Muscle of leg (tissue), 16 donors: ENCODE results near the gene CDK12. TPM values are rescaled to one million over a fixed set of nuclear protein-coding genes. Genes with fewer than 3 reads are reported as not detected.
A peak's percentile ranks its signal among the peaks of the same experiment; 100 is the strongest.
"Not testable (repeated sequence)": the region's sequence is repeated elsewhere in the genome, so short reads cannot be mapped to it uniquely, and the experiment has no call there.

Experiments used
- DNase-seq: peaks from one replicate; pipeline ENCODE4 v3.0.0; 2013
- H3K27ac ChIP-seq: one replicate; pipeline ENCODE4 v1.5.1; 2013; ENCODE audit warnings: mild to moderate bottlenecking, low read length, control low read depth
- H3K27me3 ChIP-seq: one replicate; pipeline ENCODE4 v1.6.1; 2013; ENCODE audit warnings: low read length; ENCODE audit not compliant: control insufficient read depth, insufficient read depth
- H3K36me3 ChIP-seq: one replicate; pipeline ENCODE4 v1.6.1; 2013; ENCODE audit warnings: low read length; ENCODE audit not compliant: control insufficient read depth, insufficient read depth
- H3K4me1 ChIP-seq: one replicate; pipeline ENCODE4 v1.6.1; 2013; ENCODE audit warnings: low read length; ENCODE audit not compliant: control insufficient read depth, insufficient read depth
- H3K4me3 ChIP-seq: one replicate; pipeline ENCODE4 v1.5.1; 2013; ENCODE audit warnings: low read length, control low read depth
- H3K9me3 ChIP-seq: replicated peaks from 2 replicates; pipeline ENCODE4 v1.6.1; 2013; ENCODE audit warnings: low read depth, low read length; ENCODE audit not compliant: control insufficient read depth
- WGBS: methylation state at CpG from one replicate; pipeline ENCODE4 v1.1.5; 2013; ENCODE audit warnings: missing lambda C conversion rate; ENCODE audit not compliant: insufficient coverage; 5-methylcytosine and 5-hydroxymethylcytosine counted together
- long read RNA-seq, 11 donors: transcript quantifications; one replicate each; lab custom pipeline, GENCODE V29; 2026
- polyA plus RNA-seq, 8 donors: library from polyadenylated mRNA; unstranded; fragments of 120-200 nt; gene quantifications; one replicate each; pipeline versions ENCODE4 v1.2.1 to v1.2.3, GENCODE V29; 2013; ENCODE audit warnings: inconsistent platforms in 1 of 8, low replicate concordance in 1 of 8; ENCODE audit not compliant: insufficient read length in 8 of 8, insufficient read depth in 1 of 8
- total RNA-seq: library from RNA; stranded (reverse); fragments of 120-200 nt; gene quantifications from one replicate; pipeline ENCODE4 v1.2.4, GENCODE V29; 2013

The CDK12 gene
- total RNA-seq = 26.8 TPM
- 10 to 100 TPM; 24.1 to 34.0 (median 27.4) TPM for polyA plus RNA-seq
- long read RNA-seq, donor 1, partial matches to known transcripts = 0 of 4 reads
- long read RNA-seq, donor 1, other reads (novel, unspliced or antisense) = 0 of 4 reads
- long read RNA-seq, donor 2 = 0 reads
- long read RNA-seq, donor 3, partial matches to known transcripts = 0 of 3 reads
- long read RNA-seq, donor 3, other reads (novel, unspliced or antisense) = 0 of 3 reads
- long read RNA-seq, donor 4, transcript CDK12-208 (1 exons, 1,963 nt) = major isoform, 5 of 13 reads
- long read RNA-seq, donor 4, partial matches to known transcripts = 6 of 13 reads
- long read RNA-seq, donor 4, other reads (novel, unspliced or antisense) = 0 of 13 reads
- long read RNA-seq, donor 5, full-length matches to known transcripts = 7 of 13 reads
- long read RNA-seq, donor 5, partial matches to known transcripts = 6 of 13 reads
- long read RNA-seq, donor 5, other reads (novel, unspliced or antisense) = 0 of 13 reads
- long read RNA-seq, donor 6, full-length matches to known transcripts = 9 of 9 reads
- long read RNA-seq, donor 6, partial matches to known transcripts = 0 of 9 reads
- long read RNA-seq, donor 6, other reads (novel, unspliced or antisense) = 0 of 9 reads
- long read RNA-seq, donor 7, partial matches to known transcripts = 0 of 3 reads
- long read RNA-seq, donor 7, other reads (novel, unspliced or antisense) = 0 of 3 reads
- long read RNA-seq, donor 8, transcript CDK12-208 (1 exons, 1,963 nt) = major isoform, 5 of 5 reads
- long read RNA-seq, donor 8, partial matches to known transcripts = 0 of 5 reads
- long read RNA-seq, donor 8, other reads (novel, unspliced or antisense) = 0 of 5 reads
- long read RNA-seq, donor 9, partial matches to known transcripts = 0 of 1 reads
- long read RNA-seq, donor 9, other reads (novel, unspliced or antisense) = 0 of 1 reads
- long read RNA-seq, donor 10, full-length matches to known transcripts = 7 of 7 reads
- long read RNA-seq, donor 10, partial matches to known transcripts = 0 of 7 reads
- long read RNA-seq, donor 10, other reads (novel, unspliced or antisense) = 0 of 7 reads
- long read RNA-seq, donor 11, transcript CDK12-208 (1 exons, 1,963 nt) = major isoform, 5 of 18 reads
- long read RNA-seq, donor 11, partial matches to known transcripts = 13 of 18 reads
- long read RNA-seq, donor 11, other reads (novel, unspliced or antisense) = 0 of 18 reads

- 2% methylated on average over 23 of the region's 51 CpGs for WGBS
- Histone ChIP-seq H3K36me3 (no peaks in the 10 kb centered on the region), H3K4me1 (peaks cover 7% of the 10 kb centered on the region), H3K4me3 (peak within 1 kb of the TSS; percentile 100), H3K27ac (peak within 1 kb of the TSS; percentile 100), H3K9me3 (no peaks in the 10 kb centered on the region), H3K27me3 (peaks cover 2% of the 10 kb centered on the region)
- peak; percentile 100 for DNase-seq
Observed at GRCh38 chr17:39461113-39461925, at the start of gene CDK12. Gene CDK12, plus strand, starts transcription at chr17:39461486. Its CDS starts 586 bp downstream, at chr17:39462072.

GRCh38 chr17:39416141-39416540, 45.1 kb upstream of the CDK12 start:
- no peak for DNase-seq
- H3K4me1 ChIP-seq = no peaks in the 10 kb centered on the region
- no CpG with 5 or more reads among the region's 1 CpG for WGBS
- no peak overlapping the region for H3K27ac ChIP-seq
- H3K4me3 ChIP-seq = no peak overlapping the region
- H3K9me3 ChIP-seq = no peaks in the 10 kb centered on the region
- H3K27me3 ChIP-seq = no peaks in the 10 kb centered on the region
- H3K36me3 ChIP-seq = peaks cover 69% of the 10 kb centered on the region

- Histone ChIP-seq H3K4me3 (no peak overlapping the region), H3K9me3 (no peaks in the 10 kb centered on the region), H3K4me1 (no peaks in the 10 kb centered on the region), H3K27ac (no peak overlapping the region), H3K27me3 (no peaks in the 10 kb centered on the region), H3K36me3 (peaks cover 60% of the 10 kb centered on the region)
- no CpG with 5 or more reads among the region's 4 CpGs for WGBS
- no peak for DNase-seq
Observed at GRCh38 chr17:39429600-39429999, 31.7 kb upstream of the CDK12 start.

DNA sequence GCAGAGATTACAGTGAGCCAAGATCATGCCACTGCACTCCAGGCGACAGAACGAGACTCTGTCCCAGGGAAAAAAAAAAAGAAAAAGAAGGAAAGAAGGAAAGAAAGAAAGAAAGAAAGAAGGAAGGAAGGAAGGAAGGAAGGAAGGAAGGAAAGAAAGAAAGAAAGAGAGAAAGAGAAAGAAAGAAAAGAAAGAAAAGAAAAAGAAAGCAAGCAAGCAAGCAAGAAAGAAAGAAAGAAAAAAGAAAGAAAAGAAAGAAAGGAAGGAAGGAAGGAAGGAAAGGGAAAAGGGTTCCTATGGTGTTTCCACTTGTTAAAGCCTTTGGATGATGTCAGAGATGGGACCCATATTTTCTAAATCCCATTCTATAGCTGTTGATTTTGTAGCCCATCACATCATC, 21.4 kb upstream of the CDK12 start:
- H3K4me1 ChIP-seq, H3K4me3 ChIP-seq, DNase-seq, H3K9me3 ChIP-seq, H3K27ac ChIP-seq, H3K27me3 ChIP-seq: not testable (repeated sequence)
- H3K36me3 ChIP-seq = peaks cover 44% of the 10 kb centered on the region
- 100% methylated on average over 2 of the region's 2 CpGs for WGBS

DNA sequence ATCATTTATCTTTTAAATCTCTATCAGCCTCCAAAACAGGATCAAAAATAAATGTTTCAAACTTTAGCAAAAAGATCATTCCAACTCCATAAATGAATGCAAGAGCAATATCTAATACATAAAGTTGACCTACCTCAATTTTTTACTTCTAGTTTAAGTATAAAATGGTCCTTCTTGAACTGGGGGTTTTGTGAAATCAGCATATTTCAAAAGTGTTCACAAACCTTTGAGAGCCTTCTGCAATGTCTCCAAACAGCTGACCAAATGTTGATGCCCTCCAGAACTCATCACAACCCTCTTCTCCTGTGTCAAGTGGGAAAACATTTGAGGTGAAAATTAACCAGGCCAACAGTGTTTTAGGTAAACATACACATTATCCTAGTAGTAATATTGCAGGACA, 18.0 kb upstream of the CDK12 start:
- Histone ChIP-seq H3K9me3 (no peaks in the 10 kb centered on the region), H3K27ac (no peak overlapping the region), H3K27me3 (no peaks in the 10 kb centered on the region), H3K36me3 (peaks cover 47% of the 10 kb centered on the region), H3K4me1 (no peaks in the 10 kb centered on the region), H3K4me3 (no peak overlapping the region)
- DNase-seq = no peak

GRCh38 chr17:39447561-39447960, 13.7 kb upstream of the CDK12 start:
- H3K27me3 ChIP-seq = no peaks in the 10 kb centered on the region
- no peak overlapping the region for H3K27ac ChIP-seq
- H3K9me3 ChIP-seq = no peaks in the 10 kb centered on the region
- H3K4me1 ChIP-seq = peaks cover 11% of the 10 kb centered on the region
- DNase-seq = no peak
- 90% methylated on average over 2 of the region's 5 CpGs for WGBS
- no peak overlapping the region for H3K4me3 ChIP-seq
- H3K36me3 ChIP-seq = peaks cover 23% of the 10 kb centered on the region

- H3K9me3 ChIP-seq = no peaks in the 10 kb centered on the region
- H3K27me3 ChIP-seq = no peaks in the 10 kb centered on the region
- no peak for DNase-seq
- no peak overlapping the region for H3K27ac ChIP-seq
- peaks cover 18% of the 10 kb centered on the region for H3K36me3 ChIP-seq
- H3K4me1 ChIP-seq = peaks cover 11% of the 10 kb centered on the region
- H3K4me3 ChIP-seq = peak overlapping the region; percentile 91
- 86% methylated on average over 9 of the region's 13 CpGs for WGBS
Observed at GRCh38 chr17:39450051-39450450, 11.2 kb upstream of the CDK12 start.

DNA sequence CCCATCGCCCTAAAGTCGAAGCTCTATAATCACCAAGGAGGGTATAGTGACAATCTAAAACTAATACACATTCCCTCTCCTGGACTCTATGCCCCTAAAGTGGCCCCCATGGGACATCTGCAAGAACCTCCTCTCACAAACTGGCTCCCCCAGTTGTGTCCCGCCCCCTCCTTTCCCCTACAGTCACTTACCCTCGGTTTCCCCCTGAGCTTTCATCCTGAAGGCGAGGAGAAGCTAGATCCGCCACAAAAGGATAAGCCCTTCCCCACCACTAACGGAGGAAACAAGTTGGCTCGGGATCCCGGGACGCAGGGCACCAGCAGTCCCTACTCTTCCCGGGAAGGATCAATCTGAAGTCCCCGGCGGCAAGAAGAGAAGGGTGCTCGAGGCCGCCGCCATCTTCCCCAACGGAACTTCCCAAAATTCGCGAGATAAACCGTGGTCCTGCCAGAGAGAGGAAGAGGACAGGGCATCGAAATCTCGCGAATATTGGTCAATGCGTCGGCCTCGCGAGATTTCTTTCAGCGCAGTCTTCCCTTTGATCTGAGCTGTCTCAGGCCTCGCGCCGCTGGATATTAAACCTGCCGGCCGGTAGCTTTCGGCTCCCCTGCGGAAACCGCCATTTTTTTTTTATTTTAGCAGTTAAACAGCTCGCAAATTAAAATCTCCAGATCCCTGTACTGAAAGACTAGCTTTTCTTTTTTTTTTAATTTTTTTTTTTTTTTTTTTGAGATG, 10.3 kb upstream of the CDK12 start, which contains the start of gene MED1:
MED1 (minus strand) TSS at position 417 of the 735 bp plus-strand sequence; CDS start at position 216, 201 bp downstream.
- H3K9me3 ChIP-seq = no peaks in the 10 kb centered on the region
- peak; percentile 99 for DNase-seq
- WGBS = under 1% methylated on average over 32 of the region's 37 CpGs
- peaks cover 11% of the 10 kb centered on the region for H3K4me1 ChIP-seq
- peak within 1 kb of the TSS; percentile 93 for H3K27ac ChIP-seq
- peaks cover 10% of the 10 kb centered on the region for H3K36me3 ChIP-seq
- no peaks in the 10 kb centered on the region for H3K27me3 ChIP-seq
- H3K4me3 ChIP-seq = peak within 1 kb of the TSS; percentile 91

DNA sequence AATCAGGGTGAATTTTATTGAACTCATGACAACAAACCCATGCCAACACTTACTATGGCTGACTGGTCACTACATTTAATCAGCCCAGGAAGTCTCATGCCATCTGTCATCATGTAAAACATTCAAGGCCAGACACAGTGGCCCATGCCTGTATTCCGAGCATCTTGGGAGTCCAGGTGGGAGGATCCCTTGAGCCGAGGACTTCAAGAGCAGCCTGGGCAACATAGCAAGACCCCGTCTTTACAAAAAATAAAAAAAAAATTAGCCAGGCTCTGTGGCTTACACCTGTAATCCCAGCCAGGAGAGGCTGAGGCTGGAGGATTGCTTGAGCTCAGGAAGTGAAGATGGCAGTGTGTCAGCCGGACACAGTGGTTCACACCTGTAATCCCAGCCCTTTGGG, 5.4 kb upstream of the CDK12 start:
- no peaks in the 10 kb centered on the region for H3K9me3 ChIP-seq
- H3K27ac ChIP-seq = no peak overlapping the region
- no peaks in the 10 kb centered on the region for H3K36me3 ChIP-seq
- H3K27me3 ChIP-seq = no peaks in the 10 kb centered on the region
- no peak overlapping the region for H3K4me3 ChIP-seq
- 100% methylated on average over 1 of the region's 4 CpGs for WGBS
- DNase-seq = no peak
- peaks cover 8% of the 10 kb centered on the region for H3K4me1 ChIP-seq
